NCI-H2227 (cell line): ENCODE measurements around the gene GLOD5.
A peak's percentile ranks its signal among the peaks of the same experiment; 100 is the strongest.
"Not testable (repeated sequence)": the region's sequence is repeated elsewhere in the genome, so short reads cannot be mapped to it uniquely, and the experiment has no call there.

ENCODE experiments used
- DNase-seq: peaks from one replicate; lab custom pipeline; 2025; ENCODE audit not compliant: unreplicated experiment; lab: John Stamatoyannopoulos, UW

GLOD5 gene

GRCh38 chrX:48792219-48792618 lies 30.7 kb downstream of the GLOD5 start:
- DNase-seq = no peak

GRCh38 chrX:48793935-48794334 lies 32.4 kb downstream of the GLOD5 start:
- no peak for DNase-seq

- no peak for DNase-seq
Observed at GRCh38 chrX:48794340-48794910, 32.9 kb downstream of the GLOD5 start.

GRCh38 chrX:48794911-48795515 lies 33.5 kb downstream of the GLOD5 start:
- DNase-seq = no peak

GRCh38 chrX:48798318-48798717 lies 36.8 kb downstream of the GLOD5 start:
- no peak for DNase-seq

GRCh38 chrX:48800574-48801279 lies 39.2 kb downstream of the GLOD5 start:
- DNase-seq = no peak

GRCh38 chrX:48801280-48802088 lies 39.9 kb downstream of the GLOD5 start, which contains the start of gene HDAC6:
TSS of gene HDAC6 (plus strand) at chrX:48802067. CDS start at chrX:48802693, 626 bp downstream.
- peak; percentile 100 for DNase-seq

- DNase-seq = peak; percentile 94
Observed at GRCh38 chrX:48802089-48802904, 40.8 kb downstream of the GLOD5 start.

GRCh38 chrX:48802905-48803200 lies 41.3 kb downstream of the GLOD5 start:
- no peak for DNase-seq

- DNase-seq = no peak
Observed at GRCh38 chrX:48806081-48806480, 44.5 kb downstream of the GLOD5 start.

- DNase-seq = no peak
Observed at GRCh38 chrX:48813644-48814043, 52.1 kb downstream of the GLOD5 start.

GRCh38 chrX:48814722-48815121 lies 53.2 kb downstream of the GLOD5 start:
- no peak for DNase-seq

- no peak for DNase-seq
Observed at GRCh38 chrX:48815266-48815665, 53.7 kb downstream of the GLOD5 start.

GRCh38 chrX:48816014-48816810 lies 54.7 kb downstream of the GLOD5 start:
- DNase-seq = no peak

- DNase-seq = no peak
Observed at GRCh38 chrX:48818098-48818497, 56.6 kb downstream of the GLOD5 start.

GRCh38 chrX:48818866-48819265 lies 57.3 kb downstream of the GLOD5 start:
- DNase-seq = no peak

- not testable (repeated sequence) for DNase-seq
Observed at GRCh38 chrX:48819394-48819793, 57.8 kb downstream of the GLOD5 start.

- no peak for DNase-seq
Observed at GRCh38 chrX:48823053-48823452, 61.5 kb downstream of the GLOD5 start.
